Activated T-cell treated with anti-CD3 and anti-CD28 coated beads, Interleukin-2, amount 50 U/mL, for 24 hours (primary cell): ENCODE data around the gene SKIC8.

Experiments used
- DNase-seq: peaks from one replicate; pipeline ENCODE4 v3.0.0-alpha.2; 2020
- H3K27ac Mint-ChIP-seq: 2 replicates; pipeline ENCODE4 v1.8.0; 2020; ENCODE audit warnings: mild to moderate bottlenecking, mixed read lengths
- H3K27me3 Mint-ChIP-seq: 2 replicates; pipeline ENCODE4 v1.8.0; 2020; ENCODE audit warnings: mixed read lengths
- H3K36me3 Mint-ChIP-seq: 2 replicates; pipeline ENCODE4 v1.8.0; 2020; ENCODE audit warnings: low read depth, mixed read lengths
- H3K4me1 Mint-ChIP-seq: 2 replicates; pipeline ENCODE4 v1.8.0; 2020; ENCODE audit warnings: low read depth, mixed read lengths
- H3K4me3 Mint-ChIP-seq: 2 replicates; pipeline ENCODE4 v1.8.0; 2020; ENCODE audit warnings: mild to moderate bottlenecking, moderate library complexity, mixed read lengths
- H3K9me3 Mint-ChIP-seq: 2 replicates; pipeline ENCODE4 v1.8.0; 2020; ENCODE audit warnings: mixed read lengths

SKIC8 gene

DNA sequence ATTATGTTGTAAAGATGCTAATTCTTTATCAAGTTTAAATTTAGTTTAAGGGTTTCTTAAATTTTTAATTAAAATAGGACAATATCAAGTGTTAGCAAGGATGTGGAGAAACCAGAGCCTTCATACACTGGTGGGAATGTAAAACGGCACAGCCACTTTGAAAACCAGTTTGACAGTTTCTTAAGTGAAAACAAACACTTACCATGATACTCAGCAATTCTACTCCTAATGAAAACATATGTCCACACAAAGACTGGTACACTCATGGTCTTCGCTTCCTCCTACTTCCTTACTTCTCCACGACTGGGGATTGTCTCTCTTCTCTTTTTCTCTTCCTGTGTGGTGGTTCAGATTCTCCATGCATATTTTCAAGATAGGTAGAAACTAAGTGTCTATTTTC, 9.2 kb downstream of the SKIC8 start:
- Mint-ChIP-seq H3K4me3 (no peak overlapping the region), H3K36me3 (peaks cover 97% of the 10 kb centered on the region), H3K4me1 (peaks cover 3% of the 10 kb centered on the region), H3K9me3 (no peaks in the 10 kb centered on the region), H3K27me3 (no peaks in the 10 kb centered on the region), H3K27ac (peak overlapping the region; percentile 0)
- DNase-seq: no peak

DNA sequence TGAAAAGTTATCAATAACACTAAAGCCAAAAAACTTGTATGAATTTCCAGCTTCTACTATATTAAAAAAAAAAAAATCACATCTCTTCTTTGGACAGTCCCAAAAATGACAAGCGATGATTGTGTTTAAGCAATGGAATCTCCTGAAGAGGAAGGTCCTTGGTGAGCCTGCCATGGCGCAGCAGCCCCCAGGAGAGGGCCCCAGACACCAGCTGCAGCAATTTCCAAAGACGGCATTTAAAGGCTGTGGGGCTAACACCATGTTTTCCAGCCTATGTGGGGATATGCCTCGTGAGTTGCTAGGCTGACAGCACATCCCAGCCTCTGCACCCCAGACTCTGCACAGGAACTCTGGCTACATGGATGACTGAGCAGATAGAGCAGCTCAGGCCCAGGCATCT, 14.7 kb downstream of the SKIC8 start:
- H3K4me3 Mint-ChIP-seq: no peak overlapping the region
- no peak for DNase-seq
- peaks cover 97% of the 10 kb centered on the region for H3K36me3 Mint-ChIP-seq
- H3K27me3 Mint-ChIP-seq: no peaks in the 10 kb centered on the region
- H3K4me1 Mint-ChIP-seq: peaks cover 6% of the 10 kb centered on the region
- peak overlapping the region; percentile 20 for H3K27ac Mint-ChIP-seq
- no peaks in the 10 kb centered on the region for H3K9me3 Mint-ChIP-seq

DNA sequence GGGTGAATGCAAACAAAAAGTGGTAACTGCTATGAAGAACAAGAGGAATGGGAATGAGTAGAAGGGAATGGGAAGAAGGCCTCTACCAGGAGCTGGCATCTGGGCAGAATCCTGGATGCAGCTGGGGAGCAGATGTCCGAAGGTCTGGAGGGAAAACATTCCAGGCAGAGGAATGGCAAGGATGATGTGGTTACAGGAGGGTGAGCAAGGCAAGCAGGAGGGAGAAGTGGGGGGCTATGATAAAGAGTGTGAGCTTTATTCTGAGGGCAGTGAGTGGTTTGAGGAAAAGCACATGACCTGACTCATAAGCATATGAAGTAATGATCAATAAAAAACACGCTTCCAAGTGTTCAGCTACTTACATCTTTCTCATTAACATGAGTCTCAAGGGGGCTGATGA, 17.1 kb downstream of the SKIC8 start:
- peaks cover 6% of the 10 kb centered on the region for H3K4me1 Mint-ChIP-seq
- H3K4me3 Mint-ChIP-seq: no peak overlapping the region
- H3K36me3 Mint-ChIP-seq: peaks cover 95% of the 10 kb centered on the region
- peak overlapping the region; percentile 37 for H3K27ac Mint-ChIP-seq
- DNase-seq: no peak
- no peaks in the 10 kb centered on the region for H3K27me3 Mint-ChIP-seq
- H3K9me3 Mint-ChIP-seq: no peaks in the 10 kb centered on the region

DNA sequence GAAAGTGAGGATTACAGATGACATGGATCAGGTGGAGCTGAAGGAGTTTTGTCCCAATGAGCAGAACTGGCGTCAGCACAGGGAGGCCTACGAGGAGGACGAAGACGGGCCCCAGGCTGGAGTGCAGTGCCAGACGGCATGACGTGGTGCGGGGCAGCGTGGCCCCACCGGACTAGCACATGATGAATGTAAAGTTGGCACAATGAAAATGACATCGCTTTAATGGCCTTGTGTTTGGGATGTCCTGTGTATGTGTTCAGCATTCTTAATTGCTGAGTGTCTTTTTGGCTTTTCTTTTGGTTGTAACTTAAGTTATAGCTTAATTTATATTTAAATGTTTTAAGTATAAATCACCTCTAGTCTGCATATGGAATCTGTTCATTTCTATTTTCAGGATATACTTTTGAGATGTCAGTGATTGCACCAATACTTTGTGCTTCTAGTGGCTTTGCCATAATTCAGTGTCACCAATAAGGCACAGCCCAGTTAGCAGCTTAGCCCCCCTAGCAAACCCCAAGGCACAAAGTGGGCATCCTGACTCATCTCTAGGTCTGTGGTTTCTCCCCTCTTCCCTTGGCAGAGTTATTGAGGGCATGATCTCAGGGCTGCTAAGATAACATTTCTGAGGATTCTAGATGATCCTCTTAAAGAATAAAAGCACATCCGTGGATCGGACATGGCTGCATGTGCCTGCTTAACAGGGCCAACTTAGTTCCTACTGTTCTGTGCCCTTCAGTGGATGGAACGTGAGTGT, 18.9 kb downstream of the SKIC8 start:
- Mint-ChIP-seq H3K4me3 (no peak overlapping the region), H3K27me3 (no peaks in the 10 kb centered on the region), H3K4me1 (peaks cover 6% of the 10 kb centered on the region), H3K9me3 (no peaks in the 10 kb centered on the region), H3K36me3 (peaks cover 94% of the 10 kb centered on the region), H3K27ac (peak overlapping the region; percentile 83)
- no peak for DNase-seq

DNA sequence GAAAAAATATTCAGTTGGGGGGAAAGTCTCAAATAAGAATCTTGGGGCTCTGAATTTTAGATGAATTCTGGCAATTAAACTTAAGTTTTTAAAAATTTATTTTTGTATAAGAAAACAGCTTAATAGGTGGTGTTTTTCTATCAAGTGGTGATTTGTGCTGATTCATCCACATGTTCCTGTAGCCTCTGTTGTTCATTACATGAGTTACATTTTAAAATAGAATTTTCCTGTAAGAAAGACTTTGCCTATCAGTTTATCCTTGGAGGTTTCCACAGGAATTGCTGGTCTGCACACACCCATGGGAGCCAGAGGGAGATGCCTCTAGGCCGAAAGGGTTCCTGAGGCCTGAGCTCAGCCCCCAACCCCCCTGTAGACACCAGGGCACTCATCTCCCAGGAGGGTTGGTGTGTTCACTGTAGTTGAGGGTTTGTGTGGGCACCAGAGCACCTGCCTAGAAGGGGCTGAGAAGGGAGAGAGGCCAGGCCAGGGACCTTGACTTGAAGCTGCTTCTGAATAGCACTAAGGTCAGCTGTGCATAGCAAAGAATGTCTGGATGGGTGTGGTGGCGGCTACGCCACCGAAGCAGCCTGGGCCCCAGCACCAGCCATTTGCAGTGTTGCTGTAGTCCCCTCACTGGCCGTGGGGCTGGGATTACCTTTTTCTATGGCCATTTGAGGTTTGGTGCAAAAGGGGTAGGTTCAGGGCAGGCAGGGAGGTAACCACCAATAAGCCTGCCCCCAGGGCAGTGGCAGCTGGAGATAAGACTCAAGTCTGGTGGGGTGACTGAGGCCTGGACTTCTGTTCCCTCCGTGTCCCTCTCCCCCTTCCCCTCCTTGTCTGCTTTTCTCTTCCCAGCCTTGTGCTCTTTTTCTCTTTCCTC, 23.1 kb downstream of the SKIC8 start:
- peak overlapping the region; percentile 76 for H3K27ac Mint-ChIP-seq
- H3K27me3 Mint-ChIP-seq: no peaks in the 10 kb centered on the region
- DNase-seq: no peak
- no peak overlapping the region for H3K4me3 Mint-ChIP-seq
- H3K36me3 Mint-ChIP-seq: peaks cover 91% of the 10 kb centered on the region
- H3K4me1 Mint-ChIP-seq: peaks cover 6% of the 10 kb centered on the region
- H3K9me3 Mint-ChIP-seq: no peaks in the 10 kb centered on the region

DNA sequence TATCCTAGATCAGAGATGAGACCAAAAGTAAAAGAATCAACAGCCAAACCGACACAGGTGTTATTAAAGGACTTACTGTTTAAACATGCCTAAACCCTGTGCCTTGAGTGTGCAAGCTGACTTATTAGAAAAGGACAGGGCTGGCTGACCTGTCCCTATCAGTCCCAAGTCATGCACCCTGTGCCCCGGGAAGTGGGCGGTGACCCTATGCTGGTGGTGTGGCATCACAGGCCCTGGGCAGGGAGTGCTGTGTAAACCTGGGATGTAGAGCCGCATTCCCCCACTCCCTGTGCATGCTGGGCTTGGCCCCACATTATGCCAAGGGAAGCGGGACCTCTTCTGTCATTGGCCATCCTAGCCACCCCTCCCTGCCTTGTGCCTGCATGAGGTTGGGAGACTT, 24.4 kb downstream of the SKIC8 start:
- no peak for DNase-seq
- no peaks in the 10 kb centered on the region for H3K9me3 Mint-ChIP-seq
- no peak overlapping the region for H3K4me3 Mint-ChIP-seq
- H3K4me1 Mint-ChIP-seq: peaks cover 3% of the 10 kb centered on the region
- no peaks in the 10 kb centered on the region for H3K27me3 Mint-ChIP-seq
- H3K27ac Mint-ChIP-seq: peak overlapping the region; percentile 51
- peaks cover 91% of the 10 kb centered on the region for H3K36me3 Mint-ChIP-seq

DNA sequence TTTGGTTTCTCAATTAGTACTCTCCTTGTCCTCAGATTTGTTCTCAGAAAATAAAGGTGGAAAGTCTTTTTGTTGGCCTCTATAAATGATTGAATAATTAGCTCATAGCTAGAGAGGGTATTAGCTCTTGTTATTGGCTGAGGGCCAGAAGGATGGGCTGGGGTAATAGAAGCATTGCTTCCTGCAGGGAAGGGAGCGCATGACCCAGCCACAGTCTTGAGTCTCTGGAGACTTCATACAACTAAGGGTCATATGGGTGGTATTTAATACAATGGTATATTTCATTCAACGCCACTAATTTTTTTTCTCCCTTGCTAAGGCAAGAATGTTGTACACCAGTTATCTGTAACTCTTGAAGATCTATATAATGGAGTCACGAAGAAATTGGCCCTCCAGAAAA, 26.6 kb downstream of the SKIC8 start:
- DNase-seq: no peak
- Mint-ChIP-seq H3K36me3 (peaks cover 90% of the 10 kb centered on the region), H3K9me3 (no peaks in the 10 kb centered on the region), H3K27ac (peak overlapping the region; percentile 79), H3K27me3 (no peaks in the 10 kb centered on the region), H3K4me1 (peaks cover 17% of the 10 kb centered on the region), H3K4me3 (no peak overlapping the region)

DNA sequence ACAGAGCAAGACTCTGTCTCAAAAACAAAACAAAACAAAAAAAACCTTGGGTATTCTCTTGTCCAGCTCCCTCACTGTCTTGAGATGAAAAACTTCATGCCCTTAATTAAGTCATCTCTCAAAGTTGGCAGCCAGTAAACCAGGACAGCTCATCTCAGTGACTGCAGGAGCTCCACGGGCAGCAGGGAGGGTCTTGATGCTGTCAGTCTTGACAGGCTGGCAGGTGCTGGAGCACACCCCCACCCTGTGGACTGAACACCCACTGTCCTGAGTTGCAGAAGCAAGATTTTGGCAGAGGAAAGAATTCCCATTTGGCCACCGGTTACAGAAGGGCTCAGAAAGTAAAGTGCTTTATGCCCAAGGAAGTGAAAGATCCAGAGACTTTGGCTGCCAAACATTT, 27.1 kb downstream of the SKIC8 start:
- Mint-ChIP-seq H3K36me3 (peaks cover 90% of the 10 kb centered on the region), H3K9me3 (no peaks in the 10 kb centered on the region), H3K27me3 (no peaks in the 10 kb centered on the region), H3K4me3 (no peak overlapping the region), H3K27ac (no peak overlapping the region), H3K4me1 (peaks cover 22% of the 10 kb centered on the region)
- DNase-seq: no peak

DNA sequence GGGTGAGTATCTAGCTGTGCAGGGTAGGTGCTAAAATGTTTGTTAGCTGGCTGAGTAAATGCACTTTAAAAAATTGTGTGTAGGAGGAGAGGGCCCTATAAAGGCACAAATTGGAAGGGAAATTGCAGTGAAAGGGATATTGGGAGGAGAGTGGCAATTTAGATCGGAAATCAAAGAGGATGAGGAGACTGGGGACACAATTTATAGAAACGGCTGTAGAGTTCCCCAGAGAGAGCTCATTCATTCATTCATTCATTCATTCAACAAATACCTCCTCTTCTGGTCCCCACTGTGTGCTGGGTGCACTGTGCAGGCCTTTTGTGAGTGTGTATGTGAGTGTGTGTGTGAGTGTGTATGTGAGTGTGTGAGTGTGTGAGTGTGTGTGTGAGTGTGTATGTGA, 32.6 kb downstream of the SKIC8 start:
- Mint-ChIP-seq H3K27ac (peak overlapping the region; percentile 39), H3K27me3 (no peaks in the 10 kb centered on the region), H3K36me3 (peaks cover 52% of the 10 kb centered on the region), H3K4me1 (peaks cover 45% of the 10 kb centered on the region), H3K9me3 (no peaks in the 10 kb centered on the region), H3K4me3 (peak overlapping the region; percentile 84)
- no peak for DNase-seq

DNA sequence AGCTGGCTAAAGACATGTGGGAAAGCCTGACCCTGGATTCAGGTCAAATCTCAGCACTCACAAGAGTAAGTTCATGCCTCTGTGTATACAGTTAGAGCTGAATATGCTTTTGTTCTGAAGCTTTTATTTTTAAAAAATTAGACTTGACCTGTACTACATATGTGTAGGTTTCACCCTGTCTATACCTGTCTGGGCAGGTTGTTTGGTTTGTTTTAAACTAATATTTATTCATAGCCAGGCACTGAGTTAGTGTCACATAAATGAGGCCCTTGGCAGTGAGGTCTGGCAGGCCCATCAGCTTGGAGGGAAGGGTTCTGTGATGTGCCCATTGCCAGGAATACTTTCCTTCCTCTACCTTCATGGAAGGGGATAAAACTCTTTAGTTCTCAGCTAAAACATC, 33.2 kb downstream of the SKIC8 start:
- H3K36me3 Mint-ChIP-seq: peaks cover 46% of the 10 kb centered on the region

DNA sequence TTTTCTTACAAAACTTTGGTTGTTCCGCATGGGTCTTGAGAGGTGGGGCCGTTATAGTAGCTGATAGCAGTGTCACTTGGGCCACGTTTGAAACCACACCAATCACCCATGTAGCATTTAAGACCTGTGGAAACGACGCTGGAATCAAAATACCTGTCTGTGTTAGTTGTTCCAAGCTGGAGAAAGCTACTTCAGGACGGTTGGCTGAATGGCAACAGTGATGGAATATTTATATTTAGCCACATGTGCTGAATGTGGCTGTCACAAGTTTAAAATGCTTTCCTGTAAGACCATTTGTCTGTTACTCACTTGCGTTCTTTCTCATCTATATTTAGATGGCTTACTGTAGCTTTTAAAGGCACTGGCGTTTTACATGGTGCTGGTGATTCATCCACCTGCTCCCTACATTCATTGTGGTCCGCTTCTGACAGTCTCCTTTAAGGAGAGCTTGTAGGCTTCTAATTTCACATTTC, 33.6 kb downstream of the SKIC8 start:
- no peaks in the 10 kb centered on the region for H3K27me3 Mint-ChIP-seq
- peak overlapping the region; percentile 84 for H3K4me3 Mint-ChIP-seq
- peaks cover 42% of the 10 kb centered on the region for H3K36me3 Mint-ChIP-seq
- H3K27ac Mint-ChIP-seq: peak overlapping the region; percentile 92
- peaks cover 45% of the 10 kb centered on the region for H3K4me1 Mint-ChIP-seq
- DNase-seq: no peak
- H3K9me3 Mint-ChIP-seq: no peaks in the 10 kb centered on the region

More for the DNA sequence above, 33.2 kb downstream of the SKIC8 start:
- Mint-ChIP-seq H3K27me3 (no peaks in the 10 kb centered on the region), H3K9me3 (no peaks in the 10 kb centered on the region), H3K4me1 (peaks cover 45% of the 10 kb centered on the region), H3K4me3 (peak overlapping the region; percentile 84), H3K27ac (peak overlapping the region; percentile 39)
- DNase-seq: no peak

DNA sequence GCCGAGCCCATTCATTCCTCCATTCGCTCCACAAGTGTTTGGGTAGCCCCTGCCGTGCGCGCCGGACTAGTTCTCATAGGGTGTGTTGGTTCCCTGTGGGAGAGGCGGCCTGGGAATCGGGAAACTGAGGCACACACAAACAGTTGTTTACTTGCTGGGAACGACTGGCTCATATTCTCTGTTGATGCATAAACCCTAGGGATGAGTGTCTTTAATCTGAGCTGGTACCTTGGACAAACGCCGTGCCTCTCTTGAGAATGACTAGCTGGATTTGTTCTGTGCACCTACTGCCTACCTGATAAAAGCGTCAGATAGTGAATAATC, 34.3 kb downstream of the SKIC8 start:
- DNase-seq: no peak
- Mint-ChIP-seq H3K27ac (peak overlapping the region; percentile 92), H3K4me3 (peak overlapping the region; percentile 84), H3K27me3 (no peaks in the 10 kb centered on the region), H3K9me3 (no peaks in the 10 kb centered on the region), H3K4me1 (peaks cover 43% of the 10 kb centered on the region), H3K36me3 (peaks cover 35% of the 10 kb centered on the region)

DNA sequence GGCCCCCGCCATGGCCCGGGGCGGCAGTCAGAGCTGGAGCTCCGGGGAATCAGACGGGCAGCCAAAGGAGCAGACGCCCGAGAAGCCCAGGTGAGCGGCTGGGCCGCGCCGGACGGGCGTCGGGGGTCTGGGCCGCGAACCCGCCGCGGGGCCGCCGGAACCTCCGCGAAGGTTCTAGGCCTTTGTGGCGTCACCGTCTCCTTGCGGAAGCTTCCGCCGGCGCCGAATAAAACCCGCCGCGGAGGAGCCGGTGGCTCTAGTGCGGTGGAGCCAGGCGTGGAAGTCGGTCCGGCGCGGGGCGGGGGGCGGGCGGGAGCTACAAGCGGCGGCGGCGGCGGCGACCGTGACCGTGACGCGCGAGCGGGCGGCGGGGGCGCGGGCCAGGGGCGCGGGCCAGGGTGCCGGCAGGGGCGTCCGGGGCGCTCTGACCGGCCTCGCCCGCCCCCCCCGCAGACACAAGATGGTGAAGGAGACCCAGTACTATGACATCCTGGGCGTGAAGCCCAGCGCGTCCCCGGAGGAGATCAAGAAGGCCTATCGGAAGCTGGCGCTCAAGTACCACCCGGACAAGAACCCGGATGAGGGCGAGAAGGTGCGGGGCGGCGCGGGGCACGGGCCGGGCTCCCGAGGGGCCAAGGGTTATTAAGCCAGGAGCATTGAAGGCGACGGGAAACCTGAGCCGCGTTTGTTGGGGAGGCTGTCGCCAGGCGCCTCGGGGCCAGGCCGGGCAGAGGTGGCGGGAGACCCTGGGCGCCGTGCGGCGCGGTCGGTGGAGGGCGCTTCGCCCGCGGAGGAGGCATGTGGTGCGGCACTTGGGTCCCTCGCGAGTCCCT, 34.9 kb downstream of the SKIC8 start, which contains the start of gene DNAJA4:
TSS of gene DNAJA4 (plus strand) at position 259 of the 833 bp plus-strand sequence. CDS start at position 461, 202 bp downstream.
- Mint-ChIP-seq H3K9me3 (no peaks in the 10 kb centered on the region), H3K27ac (peak within 1 kb of the TSS; percentile 92), H3K27me3 (no peaks in the 10 kb centered on the region), H3K36me3 (peaks cover 29% of the 10 kb centered on the region), H3K4me3 (peak within 1 kb of the TSS; percentile 84), H3K4me1 (peaks cover 40% of the 10 kb centered on the region)
- DNase-seq: peak; percentile 77

DNA sequence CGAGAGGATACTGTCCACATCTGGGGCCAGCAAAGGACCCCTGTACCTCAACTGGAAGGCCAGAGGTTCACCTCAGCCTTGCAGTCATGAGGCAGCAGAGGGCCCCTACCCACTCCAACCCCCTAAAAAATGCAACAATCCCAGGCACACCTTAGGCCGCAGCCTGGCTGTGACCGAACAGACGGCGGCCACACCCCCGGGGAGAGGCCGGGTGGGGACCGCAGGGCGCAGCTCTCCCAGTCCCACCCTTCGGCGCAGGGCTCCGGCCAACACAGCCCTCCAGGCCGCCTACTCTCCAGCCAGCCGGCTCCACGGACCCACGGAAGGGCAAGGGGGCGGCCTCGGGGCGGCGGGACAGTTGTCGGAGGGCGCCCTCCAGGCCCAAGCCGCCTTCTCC, 35.5 kb downstream of the SKIC8 start:
- H3K4me3 Mint-ChIP-seq: peak overlapping the region; percentile 62

More for the DNA sequence above, 35.5 kb downstream of the SKIC8 start:
- H3K4me1 Mint-ChIP-seq: peaks cover 38% of the 10 kb centered on the region
- peaks cover 25% of the 10 kb centered on the region for H3K36me3 Mint-ChIP-seq
- no peaks in the 10 kb centered on the region for H3K27me3 Mint-ChIP-seq
- H3K27ac Mint-ChIP-seq: peak overlapping the region; percentile 88
- no peaks in the 10 kb centered on the region for H3K9me3 Mint-ChIP-seq
- no peak for DNase-seq
